HS-5 (cell line): ENCODE results near the gene MCU.

Source experiments
- DNase-seq: peaks from one replicate; pipeline ENCODE4 v3.0.0-alpha.2; 2012; ENCODE audit warnings: low read depth

Gene MCU

GRCh38 chr10:72802763-72803505 lies 111.0 kb downstream of the MCU start:
- DNase-seq: no peak

GRCh38 chr10:72808001-72808400 lies 116.1 kb downstream of the MCU start:
- no peak for DNase-seq

- no peak for DNase-seq
Measured at GRCh38 chr10:72809006-72809405, 117.1 kb downstream of the MCU start.

GRCh38 chr10:72810976-72811375 lies 119.0 kb downstream of the MCU start:
- no peak for DNase-seq

GRCh38 chr10:72812415-72812752 lies 120.4 kb downstream of the MCU start:
- no peak for DNase-seq

GRCh38 chr10:72812753-72813430 lies 120.9 kb downstream of the MCU start:
- peak; percentile 79 for DNase-seq

GRCh38 chr10:72814099-72814790 lies 122.3 kb downstream of the MCU start:
- DNase-seq: no peak

- no peak for DNase-seq
Measured at GRCh38 chr10:72816565-72816964, 124.6 kb downstream of the MCU start.

- DNase-seq: no peak
Measured at GRCh38 chr10:72818076-72818475, 126.1 kb downstream of the MCU start.

GRCh38 chr10:72819053-72819452 lies 127.1 kb downstream of the MCU start:
- no peak for DNase-seq

- no peak for DNase-seq
Measured at GRCh38 chr10:72821606-72822005, 129.7 kb downstream of the MCU start.

- DNase-seq: no peak
Measured at GRCh38 chr10:72822342-72822986, 130.5 kb downstream of the MCU start.

GRCh38 chr10:72825163-72825562 lies 133.2 kb downstream of the MCU start:
- DNase-seq: no peak

GRCh38 chr10:72826346-72826745 lies 134.4 kb downstream of the MCU start:
- DNase-seq: no peak

GRCh38 chr10:72828294-72828693 lies 136.4 kb downstream of the MCU start:
- no peak for DNase-seq

- no peak for DNase-seq
Measured at GRCh38 chr10:72830625-72831024, 138.7 kb downstream of the MCU start.

GRCh38 chr10:72831696-72832409 lies 139.9 kb downstream of the MCU start:
- no peak for DNase-seq

GRCh38 chr10:72832701-72833100 lies 140.8 kb downstream of the MCU start:
- DNase-seq: no peak

- peak; percentile 28 for DNase-seq
Measured at GRCh38 chr10:72834183-72834825, 142.4 kb downstream of the MCU start.

- no peak for DNase-seq
Measured at GRCh38 chr10:72840319-72840718, 148.4 kb downstream of the MCU start.

- no peak for DNase-seq
Measured at GRCh38 chr10:72841487-72841886, 149.5 kb downstream of the MCU start.

- no peak for DNase-seq
Measured at GRCh38 chr10:72842164-72842563, 150.2 kb downstream of the MCU start.
